SHP77 treated with DMSO at 0.1 percent for 48 hours (cell line): ENCODE results near the gene PDHB.
A peak's percentile ranks its signal among the peaks of the same experiment; 100 is the strongest.
"Not testable (repeated sequence)": the region's sequence is repeated elsewhere in the genome, so short reads cannot be mapped to it uniquely, and the experiment has no call there.

ENCODE experiments used
- DNase-seq: peaks from one replicate; lab custom pipeline; 2025; lab: John Stamatoyannopoulos, UW

PDHB gene

DNA sequence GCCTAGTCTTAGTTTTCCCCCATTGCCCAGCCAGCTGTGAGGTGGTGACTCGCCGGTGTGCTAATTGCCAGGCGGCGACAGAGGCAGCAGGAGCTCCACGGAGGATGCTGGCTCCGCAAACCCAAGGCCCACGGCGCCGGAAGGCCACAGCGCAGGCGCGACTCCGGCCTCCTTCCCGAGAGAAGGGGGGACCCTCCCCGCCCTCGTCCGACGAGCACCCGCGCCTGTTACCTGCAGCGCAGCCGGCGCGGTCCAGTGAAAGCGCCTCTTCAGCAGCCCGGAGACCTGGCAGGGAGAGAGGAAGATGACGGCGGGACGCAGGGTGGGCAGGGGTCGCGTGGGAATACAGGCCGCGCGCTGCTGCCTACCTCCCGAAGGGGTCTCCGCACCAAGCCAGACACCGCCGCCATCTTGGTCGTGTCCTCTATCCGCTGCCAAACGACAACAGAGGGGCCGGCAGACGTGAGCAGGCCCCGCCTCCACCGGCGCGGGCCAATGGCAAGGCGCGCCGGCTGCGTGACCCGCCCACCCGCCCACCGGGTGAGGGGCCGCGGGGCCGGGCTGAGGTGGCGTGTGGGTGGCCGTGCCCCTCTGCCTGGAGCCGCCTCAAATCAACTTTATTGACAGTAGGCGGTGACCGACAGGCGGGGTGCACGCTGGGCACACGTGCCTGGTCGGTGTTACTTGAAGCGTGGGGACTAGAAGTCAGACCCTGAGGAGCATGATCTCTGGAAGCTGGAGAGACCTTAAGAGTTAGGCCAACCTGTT is at the start of gene PDHB:
TSS of gene PDHB (minus strand) at position 433 of the 768 bp plus-strand sequence. CDS start at position 410, 23 bp downstream.
- DNase-seq = peak; percentile 83

DNA sequence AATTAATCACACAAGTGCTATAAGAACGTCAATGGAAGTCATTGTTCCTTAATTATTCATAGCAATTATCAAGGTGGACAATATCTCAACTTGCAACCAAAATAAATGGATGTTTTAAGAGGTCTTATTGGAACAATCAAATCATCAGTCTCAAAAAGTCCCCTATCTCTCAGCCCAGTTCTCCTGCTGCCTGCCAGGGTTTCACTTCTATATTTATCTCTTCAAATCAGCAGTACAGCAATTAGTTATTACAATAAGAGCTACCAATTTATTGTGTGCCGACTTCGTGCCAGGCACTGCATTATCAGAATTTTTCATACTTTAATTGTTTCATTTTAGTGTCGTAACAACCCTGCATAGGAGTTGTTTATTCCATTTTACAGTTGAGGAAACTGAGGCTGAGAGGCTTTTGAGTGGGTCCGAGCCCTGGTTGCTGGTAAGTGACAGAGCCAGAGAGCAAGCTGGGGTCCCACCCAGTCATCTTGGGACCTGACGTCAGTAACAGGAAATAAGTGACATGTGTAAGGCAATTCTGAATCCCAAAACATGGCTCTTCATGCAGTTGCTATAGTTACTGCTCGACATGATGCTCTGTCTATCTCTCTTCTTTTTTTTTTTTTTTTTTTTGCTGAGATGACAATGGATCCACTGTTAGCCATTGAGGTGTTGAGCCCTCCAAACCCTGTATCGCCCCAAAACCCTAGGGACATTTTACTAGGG is 49.4 kb upstream of the PDHB start:
- DNase-seq = no peak

- DNase-seq = no peak
Observed at GRCh38 chr3:58480309-58480708, 46.7 kb upstream of the PDHB start.

DNA sequence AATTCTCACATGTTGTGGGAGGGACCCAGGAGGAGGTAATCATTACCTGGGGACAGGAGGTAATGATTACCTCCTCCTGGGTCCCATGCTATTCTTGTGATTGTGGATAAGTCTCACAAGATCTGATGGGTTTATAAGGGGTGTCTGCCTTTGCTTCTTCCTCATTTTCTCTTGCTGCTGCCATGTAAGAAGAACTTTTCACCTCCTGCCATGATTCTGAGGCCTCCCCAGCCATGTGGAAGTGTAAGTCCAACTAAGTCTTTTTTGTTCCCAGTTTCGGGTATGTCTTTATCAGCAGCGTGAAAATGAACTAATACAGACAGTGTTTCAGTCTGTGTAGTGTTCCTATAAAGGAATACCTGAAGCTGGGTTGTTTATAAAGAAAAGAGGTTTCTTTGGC is 45.1 kb upstream of the PDHB start:
- no peak for DNase-seq

DNA sequence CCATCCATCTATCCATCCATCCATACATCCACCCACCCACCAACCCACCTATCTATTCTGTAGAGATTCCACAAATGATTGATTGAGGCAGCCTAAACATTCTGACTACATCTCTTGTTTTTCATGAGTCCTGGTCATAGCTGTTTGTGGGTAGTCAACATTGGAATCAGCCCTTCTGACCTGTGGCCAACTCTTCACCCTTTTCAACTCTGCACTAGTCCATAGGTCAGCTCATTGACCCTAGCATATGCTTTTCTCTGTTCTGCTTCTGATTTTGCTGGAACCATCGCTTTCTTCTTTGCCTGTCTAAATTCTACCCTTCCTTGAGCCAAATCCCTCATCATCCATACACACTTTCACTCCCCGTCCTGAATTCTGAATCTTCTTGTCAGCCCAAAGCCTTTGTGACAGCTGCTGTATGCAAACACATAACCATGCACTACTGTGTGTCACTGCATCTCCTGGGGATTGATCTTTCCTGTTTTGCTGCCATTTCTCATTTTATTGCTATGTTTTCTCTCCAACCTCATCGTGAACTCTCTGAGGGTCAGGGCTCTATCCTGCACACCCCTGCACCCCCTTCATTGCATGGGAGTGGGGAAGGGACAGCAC is 41.4 kb upstream of the PDHB start:
- DNase-seq = no peak

DNA sequence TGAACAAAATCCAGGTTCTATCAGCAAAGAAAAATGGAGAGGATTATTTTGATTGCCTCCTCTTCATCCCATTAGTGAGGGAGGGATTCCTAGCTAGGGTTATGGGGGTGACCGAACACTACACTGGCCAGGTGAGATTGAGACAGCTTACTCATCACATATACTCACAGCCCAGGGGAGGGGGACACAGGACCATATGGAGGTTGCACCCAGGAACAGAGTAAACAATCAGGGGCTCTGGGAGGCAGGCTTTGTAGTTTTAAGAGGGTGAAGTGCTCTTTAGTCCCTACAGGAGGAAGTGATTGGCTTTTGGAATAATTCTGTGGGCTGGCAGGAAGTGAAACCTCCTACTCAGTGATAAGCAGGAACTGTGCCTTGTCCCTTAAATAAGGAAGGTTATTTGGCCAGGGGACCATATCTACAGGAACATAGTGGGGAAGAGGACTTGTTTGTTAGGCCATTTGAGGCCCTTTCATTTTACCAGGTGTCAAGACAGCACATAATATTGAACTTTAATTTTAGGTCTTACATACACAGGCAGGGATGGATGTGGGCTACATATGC is 40.8 kb upstream of the PDHB start:
- no peak for DNase-seq

GRCh38 chr3:58473275-58473674 is 39.6 kb upstream of the PDHB start:
- no peak for DNase-seq

DNA sequence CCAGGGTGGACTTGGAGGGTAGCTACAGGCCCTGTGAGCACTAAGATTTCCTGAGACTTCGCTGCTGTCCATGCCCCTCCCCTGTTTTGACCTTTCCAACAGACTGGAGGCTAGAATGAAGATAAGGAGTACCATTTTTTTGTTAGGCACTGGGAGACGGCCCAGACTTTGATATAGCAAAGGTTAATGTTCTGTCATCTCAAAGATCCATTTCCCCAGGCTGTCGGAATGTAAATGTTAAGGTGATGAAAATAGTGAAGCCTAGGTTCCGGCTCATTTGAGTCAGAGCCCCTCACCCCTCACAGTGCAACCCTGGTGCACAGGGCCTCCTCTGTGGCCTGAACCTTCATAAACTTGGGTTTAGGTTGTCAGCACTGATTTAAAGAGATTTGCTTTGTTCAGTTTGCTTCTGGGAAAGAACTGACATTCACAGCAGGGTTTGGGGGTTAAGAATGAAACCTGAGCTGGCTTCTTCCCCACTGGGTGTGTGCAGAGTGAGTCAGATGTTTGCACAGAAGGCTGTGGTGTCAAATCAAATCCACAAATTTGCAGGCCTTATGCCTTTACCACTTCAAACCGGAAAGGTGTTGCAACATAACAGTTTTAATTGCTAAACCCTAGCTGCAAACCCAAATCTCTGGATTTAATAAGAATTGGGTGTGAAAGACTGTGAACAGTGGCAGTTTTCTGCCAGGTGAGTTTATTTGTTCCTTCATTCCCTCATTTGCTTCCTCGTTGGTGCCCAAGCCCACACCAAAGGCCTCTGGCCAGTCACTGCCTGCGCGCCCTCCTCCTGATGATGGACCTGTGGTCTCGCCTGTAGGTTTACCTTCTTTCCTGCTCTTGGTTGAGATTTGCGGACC is 37.6 kb upstream of the PDHB start:
- peak; percentile 90 for DNase-seq

GRCh38 chr3:58470363-58471024 is 36.9 kb upstream of the PDHB start:
- DNase-seq = no peak

DNA sequence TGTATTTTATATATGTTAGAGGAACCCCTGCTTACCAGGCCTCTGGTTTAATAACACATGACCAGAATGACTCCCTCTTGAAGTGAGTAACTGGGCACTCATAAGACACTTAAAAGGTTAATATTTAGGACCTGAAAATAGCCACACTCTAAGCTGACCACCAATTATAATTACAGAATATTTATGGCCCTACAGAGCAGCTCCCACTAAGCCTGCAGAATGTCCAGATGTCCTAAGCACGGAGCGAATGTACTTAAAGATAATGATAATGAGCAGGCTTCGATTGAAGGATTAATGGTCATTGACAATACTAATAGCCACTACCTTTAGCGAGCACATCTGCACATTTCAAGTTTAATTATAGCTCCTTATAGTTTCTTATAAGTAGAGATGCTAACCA is 35.5 kb upstream of the PDHB start:
- no peak for DNase-seq

- no peak for DNase-seq
Observed at GRCh38 chr3:58466899-58467563, 33.4 kb upstream of the PDHB start.

- no peak for DNase-seq
Observed at GRCh38 chr3:58464866-58465265, 31.2 kb upstream of the PDHB start.

GRCh38 chr3:58463942-58464271 is 30.3 kb upstream of the PDHB start:
- no peak for DNase-seq

- peak; percentile 69 for DNase-seq
Observed at GRCh38 chr3:58463181-58463941, 29.7 kb upstream of the PDHB start.

- DNase-seq = peak; percentile 39
Observed at GRCh38 chr3:58462829-58463180, 29.2 kb upstream of the PDHB start.

DNA sequence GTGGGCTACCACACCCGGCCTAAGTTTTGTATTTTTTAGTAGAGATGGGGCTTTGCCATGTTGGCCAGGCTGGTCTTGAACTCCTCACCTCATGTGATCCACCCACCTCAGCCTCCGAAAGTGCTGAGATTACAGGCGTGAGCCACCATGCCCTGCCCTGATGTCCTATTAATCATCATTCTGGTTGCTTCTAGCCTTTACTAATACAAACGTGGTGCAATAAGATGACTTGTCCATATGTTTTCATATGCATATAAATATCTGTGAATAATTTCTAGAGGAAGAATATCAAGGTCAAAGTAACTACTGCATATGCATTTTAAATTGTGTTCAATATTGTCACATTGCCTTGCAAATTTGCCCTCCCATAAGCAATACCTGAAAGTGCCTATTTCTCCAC is 25.5 kb upstream of the PDHB start:
- DNase-seq = no peak

- DNase-seq = peak; percentile 40
Observed at GRCh38 chr3:58452176-58452575, 18.5 kb upstream of the PDHB start.

DNA sequence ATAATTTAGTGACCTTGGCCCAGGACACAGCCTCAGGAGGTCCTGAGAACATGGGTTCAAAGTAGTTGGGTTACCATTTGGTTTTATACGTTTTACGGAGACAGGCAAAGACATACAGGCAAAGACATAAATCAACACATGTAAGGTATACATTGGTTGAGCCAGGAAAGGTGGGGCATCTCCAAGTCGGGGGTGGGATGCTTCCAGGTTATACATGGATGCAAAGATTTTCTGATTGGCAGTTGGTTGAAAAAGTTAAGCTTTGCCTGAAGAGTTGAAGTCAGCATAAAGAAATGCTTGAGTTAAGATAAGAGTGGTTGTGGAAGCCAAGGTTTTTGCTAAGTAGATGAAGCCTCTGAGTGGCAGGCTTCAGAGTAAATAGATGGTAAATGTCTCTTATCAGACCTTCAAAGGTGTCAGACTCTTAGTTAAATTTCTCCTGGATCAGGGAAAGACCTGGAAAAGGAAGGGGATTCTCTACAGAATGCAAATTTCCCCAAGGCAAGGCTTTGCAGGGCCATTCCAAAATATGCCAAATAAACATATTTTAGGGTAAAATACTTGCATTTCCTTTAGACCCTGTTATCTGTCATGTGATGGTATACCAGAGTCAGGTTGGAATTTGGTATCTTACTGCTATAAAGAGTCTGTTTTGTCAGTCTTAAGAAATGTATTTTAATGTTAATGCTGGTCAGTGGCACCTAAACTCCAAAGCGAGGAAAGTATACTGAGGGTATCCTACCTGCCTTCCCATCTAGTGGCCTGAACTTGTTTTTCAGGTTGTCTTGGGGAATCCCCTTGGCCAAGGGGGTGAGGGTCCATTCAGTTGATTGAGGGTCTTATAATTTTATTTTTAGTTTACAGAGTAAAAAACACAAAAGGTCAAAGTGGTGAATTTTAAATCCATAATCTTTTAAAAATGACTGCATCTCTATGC is 8.2 kb upstream of the PDHB start:
- DNase-seq = no peak

DNA sequence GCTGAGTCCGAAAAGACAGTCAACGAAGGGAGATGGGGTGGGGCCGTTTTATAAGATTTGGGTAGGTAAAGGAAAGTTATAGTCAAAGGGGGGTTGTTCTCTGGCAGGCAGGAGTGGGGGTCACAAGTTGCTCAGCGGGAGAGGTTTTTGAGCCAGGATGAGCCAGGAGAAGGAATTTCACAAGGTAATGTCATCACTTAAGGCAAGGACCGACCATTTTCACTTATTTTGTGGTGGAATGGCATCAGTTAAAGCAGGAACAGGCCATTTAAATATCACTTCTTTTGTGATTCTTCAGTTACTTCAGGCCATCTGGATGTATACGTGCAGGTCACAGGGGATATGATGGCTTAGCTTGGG is 7.3 kb upstream of the PDHB start:
- DNase-seq = not testable (repeated sequence)
